ELF-1 (cell line): ENCODE data around the gene RHOBTB1.

Experiments
- DNase-seq: peaks from one replicate; pipeline ENCODE4 v3.0.0-alpha.2; 2016; ENCODE audit warnings: low read depth, low spot score

Gene RHOBTB1

GRCh38 chr10:60820093-60820754 lies 123.8 kb downstream of the RHOBTB1 start:
- no peak for DNase-seq
